SK-N-SH (cell line): ENCODE measurements around the gene HCCS. TPM values are rescaled to one million over a fixed set of nuclear protein-coding genes. Genes with fewer than 3 reads are reported as not detected.

Source experiments
- CTCF ChIA-PET: fragments of 300-600, 350-600 bp; formaldehyde crosslinking; extraction: SDS; loops from one replicate; lab custom pipeline; 2021; lab: Yijun Ruan, JAX
- POLR2A ChIA-PET: fragments of 350-600 bp; sonication (Branson Sonifier 250); formaldehyde crosslinking; extraction: SDS; loops from one replicate; lab custom pipeline; 2020; ENCODE audit warnings: antibody characterized with exemption, inconsistent platforms; lab: Yijun Ruan, JAX
- DNase-seq: peaks from one replicate; pipeline ENCODE4 v3.0.0; 2012
- H2AFZ ChIP-seq: fragments of 200-600 bp; sonication (generic); 2 replicates; pipeline ENCODE4 v1.8.1; 2016; ENCODE audit warnings: antibody characterized with exemption, mild to moderate bottlenecking, low read depth
- H3F3A ChIP-seq: fragments of 200-600 bp; sonication (generic); replicated peaks from 2 replicates; pipeline ENCODE3; 2016; ENCODE audit warnings: antibody characterized with exemption, mild to moderate bottlenecking; ENCODE audit not compliant: insufficient read depth
- H3K27ac ChIP-seq, 2 experiments: fragments of 200-500 bp in 1 of 2; fragments of 200-600 bp in 1 of 2; sonication (Bioruptor generic) in 1 of 2; sonication (generic), shearing (Covaris generic) in 1 of 2; 2 replicates each; pipeline versions ENCODE4 v1.5.1 to v1.6.1; 2014 to 2016; ENCODE audit warnings: low read depth in 2 of 2, inconsistent platforms in 1 of 2, low read length in 1 of 2, mild to moderate bottlenecking in 1 of 2, mixed read lengths in 1 of 2
- H3K27me3 ChIP-seq: fragments of 200-600 bp; sonication (generic), shearing (Covaris generic); 2 replicates; pipeline ENCODE4 v1.6.1; 2016; ENCODE audit warnings: mixed run types; ENCODE audit not compliant: insufficient read depth
- H3K36me3 ChIP-seq, 2 experiments: fragments of 200-500 bp in 1 of 2; fragments of 200-600 bp in 1 of 2; sonication (Bioruptor generic) in 1 of 2; sonication (generic) in 1 of 2; replicated peaks in 1 of 2; 2 replicates each; pipeline versions ENCODE3 to v1.5.1; 2014 to 2016; ENCODE audit warnings: low read length in 1 of 2, mild to moderate bottlenecking in 1 of 2; ENCODE audit not compliant: insufficient read depth in 2 of 2, control insufficient read depth in 1 of 2
- H3K4me1 ChIP-seq, 2 experiments: fragments of 200-500 bp in 1 of 2; fragments of 200-600 bp in 1 of 2; sonication (Bioruptor generic) in 1 of 2; sonication (generic), shearing (Covaris generic) in 1 of 2; 2 replicates each; pipeline versions ENCODE4 v1.5.1 to v1.6.1; 2014 to 2016; ENCODE audit warnings: low read depth in 1 of 2, low read length in 1 of 2, mixed run types in 1 of 2; ENCODE audit not compliant: insufficient read depth in 2 of 2, control insufficient read depth in 1 of 2
- H3K4me2 ChIP-seq: fragments of 200-600 bp; sonication (generic), shearing (Covaris generic); 2 replicates; pipeline ENCODE4 v1.6.1; 2017; ENCODE audit warnings: mixed run types
- H3K4me3 ChIP-seq, 2 experiments: fragments of 200-500 bp in 1 of 2; fragments of 200-600 bp in 1 of 2; sonication (Bioruptor generic) in 1 of 2; sonication (generic), shearing (Covaris generic) in 1 of 2; 2 replicates each; pipeline versions ENCODE4 v1.5.1 to v1.8.1; 2014 to 2016; ENCODE audit warnings: low read depth in 2 of 2, inconsistent platforms in 1 of 2, low read length in 1 of 2, mild to moderate bottlenecking in 1 of 2, mixed read lengths in 1 of 2, moderate library complexity in 1 of 2
- H3K79me2 ChIP-seq: fragments of 200-600 bp; sonication (generic); 2 replicates; pipeline ENCODE4 v1.8.1; 2017; ENCODE audit warnings: mild to moderate bottlenecking; ENCODE audit not compliant: insufficient read depth
- H3K9ac ChIP-seq: fragments of 200-600 bp; sonication (generic); 2 replicates; pipeline ENCODE4 v1.6.1; 2017; ENCODE audit warnings: mixed run types
- H3K9me2 ChIP-seq: fragments of 200-600 bp; sonication (generic); 2 replicates; pipeline ENCODE4 v1.6.1; 2017; ENCODE audit warnings: mixed run types
- H3K9me3 ChIP-seq: fragments of 200-600 bp; sonication (generic); 2 replicates; pipeline ENCODE4 v1.6.1; 2017; ENCODE audit warnings: mixed run types, mild to moderate bottlenecking, moderate library complexity
- H4K20me1 ChIP-seq: fragments of 200-600 bp; sonication (generic); 2 replicates; pipeline ENCODE4 v1.6.1; 2017; ENCODE audit warnings: mild to moderate bottlenecking, mixed run types; ENCODE audit not compliant: insufficient read depth
- CHD2 ChIP-seq: fragments of 150-350 bp; IDR thresholded peaks from 2 replicates; pipeline ENCODE4 v1.6.1; 2018; ENCODE audit warnings: low read length; ENCODE audit not compliant: partially characterized antibody
- EZH2phosphoT487 ChIP-seq: fragments of 200-600 bp; sonication (generic); IDR thresholded peaks from 2 replicates; pipeline ENCODE4 v1.6.1; 2017; ENCODE audit warnings: low read depth, mixed run types, mild to moderate bottlenecking, antibody characterized with exemption, moderate library complexity, borderline replicate concordance
- FOXJ3 ChIP-seq: sonication (generic); formaldehyde crosslinking; IDR thresholded peaks from 2 replicates; pipeline ENCODE4 v1.5.1; 2020; ENCODE audit warnings: mild to moderate bottlenecking, missing genetic modification reagents
- FOXM1 ChIP-seq: IDR thresholded peaks from 2 replicates; pipeline ENCODE4 v1.4.0; 2012; ENCODE audit warnings: low read depth, mild to moderate bottlenecking
- GATA2 ChIP-seq: sonication (generic); formaldehyde crosslinking; IDR thresholded peaks from 2 replicates; pipeline ENCODE4 v1.5.0; 2020; ENCODE audit warnings: mild to moderate bottlenecking, missing genetic modification reagents
- POLR2AphosphoS5 ChIP-seq: IDR thresholded peaks from 2 replicates; pipeline ENCODE4 v1.6.1; 2012; ENCODE audit warnings: low read depth, low read length
- RAD21 ChIP-seq: IDR thresholded peaks from 2 replicates; pipeline ENCODE4 v1.6.1; 2012; ENCODE audit warnings: mild to moderate bottlenecking, low read length
- SMC3 ChIP-seq: IDR thresholded peaks from 2 replicates; pipeline ENCODE4 v1.6.1; 2012; ENCODE audit warnings: low read depth, low read length, improper control_type of control experiment
- TCF12 ChIP-seq: IDR thresholded peaks from 2 replicates; pipeline ENCODE4 v1.4.0; 2012
- TEAD4 ChIP-seq: IDR thresholded peaks from 2 replicates; pipeline ENCODE4 v1.4.0; 2012; ENCODE audit warnings: mild to moderate bottlenecking, borderline replicate concordance; ENCODE audit not compliant: insufficient read depth
- polyA plus RNA-seq, 3 experiments: library from polyadenylated mRNA; depleted of rRNA; stranded (reverse); fragments of >200 nt; gene quantifications; 2 replicates each; pipeline ENCODE4 v1.2.3, GENCODE V29; 2012
- TF ChIP-seq, protein P1 (sequence below): IDR thresholded peaks from 2 replicates; pipeline ENCODE4 v1.6.1; 2012; ENCODE audit warnings: mild to moderate bottlenecking, low read depth, low read length, moderate library complexity
- TF ChIP-seq, protein P2 (sequence below): fragments of 150-350 bp; IDR thresholded peaks from 2 replicates; pipeline ENCODE4 v1.6.1; 2016; ENCODE audit warnings: mild to moderate bottlenecking, low read depth, low read length

The HCCS gene
- polyA plus RNA-seq, 1 of the 3 experiments (the other 2 are of a cell fraction) = 33.7 TPM

DNA sequence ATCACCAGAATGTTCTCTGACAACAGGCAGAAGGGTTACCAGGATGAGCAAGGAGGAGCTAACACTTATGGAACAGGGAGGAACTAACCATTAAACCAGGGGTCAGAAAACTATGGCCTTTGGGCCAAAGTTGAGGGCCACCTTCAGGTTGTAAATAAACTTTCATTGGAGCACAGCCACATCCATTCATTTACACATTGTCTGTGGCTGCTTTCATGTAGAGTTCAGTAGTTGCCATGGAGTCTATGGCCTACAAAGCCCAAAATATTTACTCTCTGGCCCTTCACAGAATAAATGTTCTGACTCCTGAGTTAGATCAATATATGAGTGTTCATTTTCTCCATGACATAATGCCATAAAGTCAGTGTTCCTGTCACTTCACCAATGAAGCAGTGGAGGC lies 13.2 kb upstream of the HCCS start:
- no peak overlapping the region for H2AFZ ChIP-seq
- no peaks in the 10 kb centered on the region for H3K9me2 ChIP-seq
- ChIA-PET CTCF (interaction anchor here (0.9 to 2.7 kb wide), 2 partner anchors 39 to 908 kb away, joined by 3 to 14 read pairs; no protein-coding TSS in a partner anchor), POLR2A (no interaction called here)
- H3K4me2 ChIP-seq = no peak overlapping the region
- no peaks in the 10 kb centered on the region for H4K20me1 ChIP-seq
- H3K9ac ChIP-seq = no peak overlapping the region
- no peaks in the 10 kb centered on the region for H3K36me3 ChIP-seq
- H3K4me1 ChIP-seq = peaks cover 0 to 4% of the 10 kb centered on the region in 2 experiments; a peak in 3 of 4 replicates
- no peaks in the 10 kb centered on the region for H3F3A ChIP-seq
- TF ChIP-seq TCF12 (no peak), TEAD4 (no peak)
- no peaks in the 10 kb centered on the region for H3K9me3 ChIP-seq
- H3K27me3 ChIP-seq = no peaks in the 10 kb centered on the region
- DNase-seq = no peak
- no peak overlapping the region for H3K27ac ChIP-seq
- H3K79me2 ChIP-seq = no peaks in the 10 kb centered on the region
- H3K4me3 ChIP-seq = no peak overlapping the region

DNA sequence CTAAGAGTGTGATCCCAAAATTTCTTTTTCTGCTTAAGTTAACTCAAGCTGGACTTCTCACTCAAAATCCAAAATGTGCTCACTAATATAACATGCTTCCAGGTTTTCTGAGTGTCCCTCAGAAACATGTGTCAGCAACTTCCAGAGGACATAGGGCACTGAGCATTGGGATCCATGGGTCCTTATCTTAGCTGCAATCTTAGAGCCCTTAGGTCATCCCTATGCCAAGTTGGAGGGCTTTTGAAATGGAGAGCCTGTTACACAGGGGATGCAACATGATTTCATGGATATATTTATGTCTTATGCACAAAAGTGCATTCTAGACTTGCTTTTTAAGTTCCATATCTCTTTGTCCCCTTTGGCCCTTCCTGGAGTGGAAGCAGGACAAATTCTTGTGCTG lies 11.7 kb upstream of the HCCS start:
- Histone ChIP-seq H3K9me3 (no peaks in the 10 kb centered on the region), H4K20me1 (no peaks in the 10 kb centered on the region), H3F3A (no peaks in the 10 kb centered on the region), H3K27me3 (no peaks in the 10 kb centered on the region), H3K4me1 (peaks cover 0 to 4% of the 10 kb centered on the region in 2 experiments; a peak in 3 of 4 replicates), H3K79me2 (no peaks in the 10 kb centered on the region), H3K27ac (no peak overlapping the region), H2AFZ (no peak overlapping the region), H3K4me2 (no peak overlapping the region), H3K36me3 (no peaks in the 10 kb centered on the region), H3K4me3 (no peak overlapping the region)
- CTCF ChIA-PET = interaction anchor here (1.7 to 2.7 kb wide), 2 partner anchors 376 to 909 kb away, joined by 3 to 14 read pairs; no protein-coding TSS in a partner anchor
- POLR2A ChIA-PET = no interaction called here
- DNase-seq = no peak
- TF ChIP-seq POLR2AphosphoS5 (no peak), RAD21 (no peak), SMC3 (no peak), CHD2 (no peak), FOXJ3 (CRISPR knock-in tag) (no peak), FOXM1 (no peak), EZH2phosphoT487 (no peak), GATA2 (CRISPR knock-in tag) (no peak)
- TF ChIP-seq, protein P1, sequence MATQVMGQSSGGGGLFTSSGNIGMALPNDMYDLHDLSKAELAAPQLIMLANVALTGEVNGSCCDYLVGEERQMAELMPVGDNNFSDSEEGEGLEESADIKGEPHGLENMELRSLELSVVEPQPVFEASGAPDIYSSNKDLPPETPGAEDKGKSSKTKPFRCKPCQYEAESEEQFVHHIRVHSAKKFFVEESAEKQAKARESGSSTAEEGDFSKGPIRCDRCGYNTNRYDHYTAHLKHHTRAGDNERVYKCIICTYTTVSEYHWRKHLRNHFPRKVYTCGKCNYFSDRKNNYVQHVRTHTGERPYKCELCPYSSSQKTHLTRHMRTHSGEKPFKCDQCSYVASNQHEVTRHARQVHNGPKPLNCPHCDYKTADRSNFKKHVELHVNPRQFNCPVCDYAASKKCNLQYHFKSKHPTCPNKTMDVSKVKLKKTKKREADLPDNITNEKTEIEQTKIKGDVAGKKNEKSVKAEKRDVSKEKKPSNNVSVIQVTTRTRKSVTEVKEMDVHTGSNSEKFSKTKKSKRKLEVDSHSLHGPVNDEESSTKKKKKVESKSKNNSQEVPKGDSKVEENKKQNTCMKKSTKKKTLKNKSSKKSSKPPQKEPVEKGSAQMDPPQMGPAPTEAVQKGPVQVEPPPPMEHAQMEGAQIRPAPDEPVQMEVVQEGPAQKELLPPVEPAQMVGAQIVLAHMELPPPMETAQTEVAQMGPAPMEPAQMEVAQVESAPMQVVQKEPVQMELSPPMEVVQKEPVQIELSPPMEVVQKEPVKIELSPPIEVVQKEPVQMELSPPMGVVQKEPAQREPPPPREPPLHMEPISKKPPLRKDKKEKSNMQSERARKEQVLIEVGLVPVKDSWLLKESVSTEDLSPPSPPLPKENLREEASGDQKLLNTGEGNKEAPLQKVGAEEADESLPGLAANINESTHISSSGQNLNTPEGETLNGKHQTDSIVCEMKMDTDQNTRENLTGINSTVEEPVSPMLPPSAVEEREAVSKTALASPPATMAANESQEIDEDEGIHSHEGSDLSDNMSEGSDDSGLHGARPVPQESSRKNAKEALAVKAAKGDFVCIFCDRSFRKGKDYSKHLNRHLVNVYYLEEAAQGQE = no peak
- TF ChIP-seq, protein P2, sequence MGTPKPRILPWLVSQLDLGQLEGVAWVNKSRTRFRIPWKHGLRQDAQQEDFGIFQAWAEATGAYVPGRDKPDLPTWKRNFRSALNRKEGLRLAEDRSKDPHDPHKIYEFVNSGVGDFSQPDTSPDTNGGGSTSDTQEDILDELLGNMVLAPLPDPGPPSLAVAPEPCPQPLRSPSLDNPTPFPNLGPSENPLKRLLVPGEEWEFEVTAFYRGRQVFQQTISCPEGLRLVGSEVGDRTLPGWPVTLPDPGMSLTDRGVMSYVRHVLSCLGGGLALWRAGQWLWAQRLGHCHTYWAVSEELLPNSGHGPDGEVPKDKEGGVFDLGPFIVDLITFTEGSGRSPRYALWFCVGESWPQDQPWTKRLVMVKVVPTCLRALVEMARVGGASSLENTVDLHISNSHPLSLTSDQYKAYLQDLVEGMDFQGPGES = no peak
- TF ChIP-seq, all 33 proteins: peak for 0
- no peaks in the 10 kb centered on the region for H3K9me2 ChIP-seq
- H3K9ac ChIP-seq = no peak overlapping the region
